ENCODE results near the gene KLK3.

The KLK3 gene

DNA sequence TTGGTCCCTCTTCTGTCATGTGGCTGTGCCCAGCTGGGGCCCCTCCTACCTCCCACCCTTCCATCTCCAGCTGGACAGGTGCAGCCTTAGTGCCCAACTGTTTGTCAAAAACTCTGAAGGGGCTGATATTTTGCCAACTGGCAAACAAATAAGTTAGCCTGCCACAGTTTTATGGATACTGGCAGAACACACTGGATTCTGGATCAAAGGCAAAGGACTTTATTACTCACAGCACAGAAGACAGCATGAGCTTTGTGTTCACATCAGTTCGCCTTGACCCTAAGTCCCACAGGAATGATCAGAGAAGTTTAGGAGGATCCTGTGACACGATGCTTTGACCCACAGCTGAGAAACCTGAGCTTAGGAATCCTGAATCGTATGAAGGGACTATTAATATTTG is 34.9 kb downstream of the KLK3 start:
- H3K4me3 ChIP-seq (ENCODE audit: insufficient read depth, low read length, poor library complexity, severe bottlenecking), result no peak overlapping the region
- no peaks in the 10 kb centered on the region for H3K27me3 ChIP-seq (ENCODE audit: low read length)
- H3K27ac ChIP-seq (ENCODE audit: low read depth, low read length), result no peak overlapping the region
- no peak overlapping the region for H3K9ac ChIP-seq (ENCODE audit: low read length)
- H3K9me2 ChIP-seq (replicated peaks; ENCODE audit: insufficient read depth, low read length), result no peaks in the 10 kb centered on the region
- H3K4me2 ChIP-seq (ENCODE audit: low read depth, low read length, poor library complexity, severe bottlenecking), result no peak overlapping the region
- no peaks in the 10 kb centered on the region for H3F3A ChIP-seq (ENCODE audit: insufficient read depth)
- H3K9me3 ChIP-seq (ENCODE audit: insufficient read depth, low read length), result no peaks in the 10 kb centered on the region
- no peaks in the 10 kb centered on the region for H3K79me2 ChIP-seq (ENCODE audit: insufficient read depth, low read length)
- TF ChIP-seq, protein P1, sequence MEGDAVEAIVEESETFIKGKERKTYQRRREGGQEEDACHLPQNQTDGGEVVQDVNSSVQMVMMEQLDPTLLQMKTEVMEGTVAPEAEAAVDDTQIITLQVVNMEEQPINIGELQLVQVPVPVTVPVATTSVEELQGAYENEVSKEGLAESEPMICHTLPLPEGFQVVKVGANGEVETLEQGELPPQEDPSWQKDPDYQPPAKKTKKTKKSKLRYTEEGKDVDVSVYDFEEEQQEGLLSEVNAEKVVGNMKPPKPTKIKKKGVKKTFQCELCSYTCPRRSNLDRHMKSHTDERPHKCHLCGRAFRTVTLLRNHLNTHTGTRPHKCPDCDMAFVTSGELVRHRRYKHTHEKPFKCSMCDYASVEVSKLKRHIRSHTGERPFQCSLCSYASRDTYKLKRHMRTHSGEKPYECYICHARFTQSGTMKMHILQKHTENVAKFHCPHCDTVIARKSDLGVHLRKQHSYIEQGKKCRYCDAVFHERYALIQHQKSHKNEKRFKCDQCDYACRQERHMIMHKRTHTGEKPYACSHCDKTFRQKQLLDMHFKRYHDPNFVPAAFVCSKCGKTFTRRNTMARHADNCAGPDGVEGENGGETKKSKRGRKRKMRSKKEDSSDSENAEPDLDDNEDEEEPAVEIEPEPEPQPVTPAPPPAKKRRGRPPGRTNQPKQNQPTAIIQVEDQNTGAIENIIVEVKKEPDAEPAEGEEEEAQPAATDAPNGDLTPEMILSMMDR (IDR thresholded peaks at IDR 0.05; ENCODE audit: insufficient read depth, low read length, poor library complexity, severe bottlenecking), result no peak
- no peak for TF ChIP-seq EZH2phosphoT487 (conservative IDR thresholded peaks at IDR 0.05; ENCODE audit: low read length)
- H4K20me1 ChIP-seq (ENCODE audit: low read depth, low read length), result no peaks in the 10 kb centered on the region
- H2AFZ ChIP-seq (ENCODE audit: low read depth, low read length, severe bottlenecking), result no peak overlapping the region
- H3K36me3 ChIP-seq (ENCODE audit: low read length), result no peaks in the 10 kb centered on the region

DNA sequence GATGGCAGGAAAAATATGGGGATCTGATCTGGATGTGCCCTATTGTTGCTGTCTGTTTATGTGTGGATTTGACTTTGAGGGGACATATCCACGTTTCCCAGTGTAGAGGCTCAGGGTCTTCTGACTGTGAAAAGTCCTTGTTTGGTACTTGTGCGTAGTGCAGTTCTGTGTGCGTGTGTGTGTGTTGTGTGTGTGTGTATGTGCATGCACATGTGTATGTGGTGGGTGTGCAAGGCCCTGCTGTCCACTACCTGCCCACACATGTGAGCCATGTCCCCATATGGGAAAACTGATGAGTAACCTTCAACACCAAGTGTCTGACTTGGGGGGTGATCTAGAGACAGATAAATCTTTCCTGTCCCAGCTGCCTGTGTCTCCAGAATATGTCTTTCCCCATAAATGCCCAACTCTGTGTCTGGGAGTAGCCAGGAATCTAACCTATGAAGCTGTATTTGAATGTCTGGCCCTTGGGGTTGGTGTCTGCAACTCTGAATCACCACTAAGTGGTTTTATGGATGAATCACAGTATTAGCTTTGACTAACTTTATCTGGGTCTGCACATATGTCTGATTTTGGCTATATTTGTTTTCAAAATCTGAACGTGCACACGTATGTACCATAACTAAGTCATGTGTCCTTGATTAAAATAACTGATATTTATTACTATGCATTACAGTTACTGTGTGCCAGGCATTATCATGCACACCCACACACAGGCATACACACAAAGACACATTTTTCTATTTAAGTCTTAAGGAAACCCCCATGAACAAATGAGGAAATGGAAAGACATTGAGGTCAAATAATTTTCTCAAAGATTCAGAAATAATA is 35.9 kb downstream of the KLK3 start:
- no peak for TF ChIP-seq EZH2phosphoT487 (conservative IDR thresholded peaks at IDR 0.05; ENCODE audit: low read length)
- TF ChIP-seq, protein P1 (IDR thresholded peaks at IDR 0.05; ENCODE audit: insufficient read depth, low read length, poor library complexity, severe bottlenecking), result no peak
- H4K20me1 ChIP-seq (ENCODE audit: low read depth, low read length), result no peaks in the 10 kb centered on the region
- H3K9ac ChIP-seq (ENCODE audit: low read length), result no peak overlapping the region
- H3K27ac ChIP-seq (ENCODE audit: low read depth, low read length), result no peak overlapping the region
- no peak overlapping the region for H3K4me2 ChIP-seq (ENCODE audit: low read depth, low read length, poor library complexity, severe bottlenecking)
- H3K4me3 ChIP-seq (ENCODE audit: insufficient read depth, low read length, poor library complexity, severe bottlenecking), result no peak overlapping the region
- no peaks in the 10 kb centered on the region for H3K27me3 ChIP-seq (ENCODE audit: low read length)
- H3K9me3 ChIP-seq (ENCODE audit: insufficient read depth, low read length), result no peaks in the 10 kb centered on the region
- no peak overlapping the region for H2AFZ ChIP-seq (ENCODE audit: low read depth, low read length, severe bottlenecking)
- H3F3A ChIP-seq (ENCODE audit: insufficient read depth), result no peaks in the 10 kb centered on the region
- no peaks in the 10 kb centered on the region for H3K9me2 ChIP-seq (replicated peaks; ENCODE audit: insufficient read depth, low read length)
- H3K36me3 ChIP-seq (ENCODE audit: low read length), result no peaks in the 10 kb centered on the region
- no peaks in the 10 kb centered on the region for H3K79me2 ChIP-seq (ENCODE audit: insufficient read depth, low read length)

DNA sequence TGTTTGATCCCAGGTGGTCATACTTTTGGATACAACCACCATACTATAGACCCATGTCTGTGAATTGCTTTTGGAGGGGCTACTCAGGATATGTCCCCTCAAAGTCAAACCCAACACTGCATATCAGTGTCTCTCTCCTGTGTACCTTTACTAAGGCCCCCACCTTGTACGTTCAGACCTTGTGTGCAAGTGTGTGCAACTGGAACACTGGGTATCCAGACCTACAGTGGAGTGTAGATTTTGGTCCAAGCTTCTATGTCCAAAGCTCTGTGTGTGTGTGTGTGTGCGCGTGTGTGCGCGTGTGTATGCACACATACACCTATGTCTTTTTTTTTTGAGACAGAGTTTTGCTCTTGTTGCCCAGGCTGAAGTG is 36.5 kb downstream of the KLK3 start:
- H3K9me2 ChIP-seq (replicated peaks; ENCODE audit: insufficient read depth, low read length), result no peaks in the 10 kb centered on the region
- H3K79me2 ChIP-seq (ENCODE audit: insufficient read depth, low read length), result no peaks in the 10 kb centered on the region
- no peak overlapping the region for H3K27ac ChIP-seq (ENCODE audit: low read depth, low read length)
- no peak overlapping the region for H3K4me3 ChIP-seq (ENCODE audit: insufficient read depth, low read length, poor library complexity, severe bottlenecking)
- no peaks in the 10 kb centered on the region for H4K20me1 ChIP-seq (ENCODE audit: low read depth, low read length)
- H3K4me2 ChIP-seq (ENCODE audit: low read depth, low read length, poor library complexity, severe bottlenecking), result no peak overlapping the region
- H2AFZ ChIP-seq (ENCODE audit: low read depth, low read length, severe bottlenecking), result no peak overlapping the region
- H3K9me3 ChIP-seq (ENCODE audit: insufficient read depth, low read length), result no peaks in the 10 kb centered on the region
- no peaks in the 10 kb centered on the region for H3K36me3 ChIP-seq (ENCODE audit: low read length)
- no peaks in the 10 kb centered on the region for H3K27me3 ChIP-seq (ENCODE audit: low read length)
- H3K9ac ChIP-seq (ENCODE audit: low read length), result no peak overlapping the region
- no peaks in the 10 kb centered on the region for H3F3A ChIP-seq (ENCODE audit: insufficient read depth)
- no peak for TF ChIP-seq EZH2phosphoT487 (conservative IDR thresholded peaks at IDR 0.05; ENCODE audit: low read length)
- TF ChIP-seq, protein P1 (IDR thresholded peaks at IDR 0.05; ENCODE audit: insufficient read depth, low read length, poor library complexity, severe bottlenecking), result no peak
